ENCODE measurements around the gene CLDN11.

DNA sequence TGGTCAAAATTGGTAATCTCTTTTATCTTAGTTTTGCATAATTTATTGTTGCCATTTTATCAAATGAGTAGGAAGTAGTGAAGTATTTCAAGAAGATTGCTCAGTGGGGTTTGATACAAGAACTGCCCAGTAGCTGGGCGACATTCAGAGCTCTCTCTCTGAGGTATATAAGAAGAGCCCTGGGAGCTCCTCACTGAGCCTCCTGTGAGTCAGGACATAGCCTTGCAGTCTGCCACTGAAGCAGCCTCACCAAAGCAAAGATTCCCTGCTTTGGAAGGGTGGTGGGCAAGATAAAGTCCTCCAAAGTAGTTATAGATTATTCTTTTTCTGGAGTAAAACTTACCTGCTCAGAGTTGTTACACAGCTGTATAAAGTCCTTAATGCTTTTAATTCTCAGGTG is 35.1 kb upstream of the CLDN11 start:
- TF ChIP-seq EZH2 (IDR thresholded peaks at IDR 0.05; ENCODE audit: borderline replicate concordance, insufficient read depth, low read length, poor library complexity, severe bottlenecking), result no peak
- TF ChIP-seq, protein P1, sequence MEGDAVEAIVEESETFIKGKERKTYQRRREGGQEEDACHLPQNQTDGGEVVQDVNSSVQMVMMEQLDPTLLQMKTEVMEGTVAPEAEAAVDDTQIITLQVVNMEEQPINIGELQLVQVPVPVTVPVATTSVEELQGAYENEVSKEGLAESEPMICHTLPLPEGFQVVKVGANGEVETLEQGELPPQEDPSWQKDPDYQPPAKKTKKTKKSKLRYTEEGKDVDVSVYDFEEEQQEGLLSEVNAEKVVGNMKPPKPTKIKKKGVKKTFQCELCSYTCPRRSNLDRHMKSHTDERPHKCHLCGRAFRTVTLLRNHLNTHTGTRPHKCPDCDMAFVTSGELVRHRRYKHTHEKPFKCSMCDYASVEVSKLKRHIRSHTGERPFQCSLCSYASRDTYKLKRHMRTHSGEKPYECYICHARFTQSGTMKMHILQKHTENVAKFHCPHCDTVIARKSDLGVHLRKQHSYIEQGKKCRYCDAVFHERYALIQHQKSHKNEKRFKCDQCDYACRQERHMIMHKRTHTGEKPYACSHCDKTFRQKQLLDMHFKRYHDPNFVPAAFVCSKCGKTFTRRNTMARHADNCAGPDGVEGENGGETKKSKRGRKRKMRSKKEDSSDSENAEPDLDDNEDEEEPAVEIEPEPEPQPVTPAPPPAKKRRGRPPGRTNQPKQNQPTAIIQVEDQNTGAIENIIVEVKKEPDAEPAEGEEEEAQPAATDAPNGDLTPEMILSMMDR (IDR thresholded peaks at IDR 0.05; ENCODE audit: poor library complexity, severe bottlenecking), result no peak
- no peak for TF ChIP-seq EP300 (conservative IDR thresholded peaks at IDR 0.05; ENCODE audit: poor library complexity, severe bottlenecking)
- TF ChIP-seq, protein P2, sequence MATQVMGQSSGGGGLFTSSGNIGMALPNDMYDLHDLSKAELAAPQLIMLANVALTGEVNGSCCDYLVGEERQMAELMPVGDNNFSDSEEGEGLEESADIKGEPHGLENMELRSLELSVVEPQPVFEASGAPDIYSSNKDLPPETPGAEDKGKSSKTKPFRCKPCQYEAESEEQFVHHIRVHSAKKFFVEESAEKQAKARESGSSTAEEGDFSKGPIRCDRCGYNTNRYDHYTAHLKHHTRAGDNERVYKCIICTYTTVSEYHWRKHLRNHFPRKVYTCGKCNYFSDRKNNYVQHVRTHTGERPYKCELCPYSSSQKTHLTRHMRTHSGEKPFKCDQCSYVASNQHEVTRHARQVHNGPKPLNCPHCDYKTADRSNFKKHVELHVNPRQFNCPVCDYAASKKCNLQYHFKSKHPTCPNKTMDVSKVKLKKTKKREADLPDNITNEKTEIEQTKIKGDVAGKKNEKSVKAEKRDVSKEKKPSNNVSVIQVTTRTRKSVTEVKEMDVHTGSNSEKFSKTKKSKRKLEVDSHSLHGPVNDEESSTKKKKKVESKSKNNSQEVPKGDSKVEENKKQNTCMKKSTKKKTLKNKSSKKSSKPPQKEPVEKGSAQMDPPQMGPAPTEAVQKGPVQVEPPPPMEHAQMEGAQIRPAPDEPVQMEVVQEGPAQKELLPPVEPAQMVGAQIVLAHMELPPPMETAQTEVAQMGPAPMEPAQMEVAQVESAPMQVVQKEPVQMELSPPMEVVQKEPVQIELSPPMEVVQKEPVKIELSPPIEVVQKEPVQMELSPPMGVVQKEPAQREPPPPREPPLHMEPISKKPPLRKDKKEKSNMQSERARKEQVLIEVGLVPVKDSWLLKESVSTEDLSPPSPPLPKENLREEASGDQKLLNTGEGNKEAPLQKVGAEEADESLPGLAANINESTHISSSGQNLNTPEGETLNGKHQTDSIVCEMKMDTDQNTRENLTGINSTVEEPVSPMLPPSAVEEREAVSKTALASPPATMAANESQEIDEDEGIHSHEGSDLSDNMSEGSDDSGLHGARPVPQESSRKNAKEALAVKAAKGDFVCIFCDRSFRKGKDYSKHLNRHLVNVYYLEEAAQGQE (IDR thresholded peaks at IDR 0.05; ENCODE audit: borderline replicate concordance), result no peak
- no peak for TF ChIP-seq MXI1 (conservative IDR thresholded peaks at IDR 0.05; ENCODE audit: poor library complexity, severe bottlenecking)
- no peak for TF ChIP-seq TAF1 (IDR thresholded peaks at IDR 0.05; ENCODE audit: low read depth)
- TF ChIP-seq RAD21 (conservative IDR thresholded peaks at IDR 0.05), result no peak
- TF ChIP-seq POLR2AphosphoS5 (IDR thresholded peaks at IDR 0.05), result no peak
